ENCODE measurements around the gene IQCB1.

GRCh38 chr3:121781611-121782010 is 53.2 kb downstream of the IQCB1 start:
- no peak for TF ChIP-seq POLR2A (IDR thresholded peaks at IDR 0.05)
- no peak for TF ChIP-seq CTCF (IDR thresholded peaks at IDR 0.05)

Measured in heart left ventricle (tissue), 13 donors.